Measurements from ENCODE around the gene OCLN. TPM values are rescaled to one million over a fixed set of nuclear protein-coding genes. Genes with fewer than 3 reads are reported as not detected.

The OCLN gene
- total RNA-seq, 4 donors from 2014 or later, result 74.9 to 112 (median 92.4) TPM

GRCh38 chr5:69504036-69504435 is 11.4 kb downstream of the OCLN start:
- WGBS, 2 donors (ENCODE audit: low coverage in 1 of 2), result 90 to 92% methylated on average over 1 to 2 of the region's 2 CpGs
- intact Hi-C loops (cut with DNase I; ENCODE audit: low total_unique reads) (no loop called here), in situ Hi-C loops (cut with MboI; ENCODE audit: low pct_ligation_motif_present in 1 of 4, low pct_unique_long_range_greater_than_20kb in 1 of 4, low sequenced_read_pairs in 3 of 4) (no loop called here)
- DNase-seq, result no peak
- TF ChIP-seq CTCF (IDR thresholded peaks at IDR 0.05) (no peak), POLR2A (IDR thresholded peaks at IDR 0.05) (no peak), EP300 (IDR thresholded peaks at IDR 0.05; ENCODE audit: low read depth) (no peak), POLR2AphosphoS5 (IDR thresholded peaks at IDR 0.05) (no peak)
- Histone ChIP-seq H3K27ac (no peak overlapping the region), H3K4me3 (no peak overlapping the region), H3K36me3 (no peaks in the 10 kb centered on the region), H3K4me1 (peaks cover 0 to 35% (median 11%) of the 10 kb centered on the region in 4 donors), H3K9me3 (no peaks in the 10 kb centered on the region), H3K27me3 (peaks cover 4% of the 10 kb centered on the region)

- no peak overlapping the region for H3K4me3 ChIP-seq
- no peak for DNase-seq
- TF ChIP-seq POLR2AphosphoS5 (IDR thresholded peaks at IDR 0.05) (no peak), CTCF (IDR thresholded peaks at IDR 0.05) (no peak), EP300 (IDR thresholded peaks at IDR 0.05; ENCODE audit: low read depth) (no peak), POLR2A (IDR thresholded peaks at IDR 0.05) (no peak)
- H3K36me3 ChIP-seq, result no peaks in the 10 kb centered on the region
- H3K27me3 ChIP-seq, result peaks cover 4% of the 10 kb centered on the region
- WGBS, 2 donors (ENCODE audit: low coverage in 1 of 2), result 87 to 100% methylated on average over 1 of the region's 1 CpG
- in situ Hi-C loops (cut with MboI; ENCODE audit: low pct_ligation_motif_present in 1 of 4, low pct_unique_long_range_greater_than_20kb in 1 of 4, low sequenced_read_pairs in 3 of 4), result no loop called here
- peaks cover 0 to 25% (median 6%) of the 10 kb centered on the region in 4 donors for H3K4me1 ChIP-seq
- intact Hi-C loops (cut with DNase I; ENCODE audit: low total_unique reads), result no loop called here
- H3K27ac ChIP-seq, result no peak overlapping the region
- no peaks in the 10 kb centered on the region for H3K9me3 ChIP-seq
Measured at GRCh38 chr5:69505306-69505705, 12.7 kb downstream of the OCLN start.

GRCh38 chr5:69509212-69509611 is 16.6 kb downstream of the OCLN start:
- in situ Hi-C loops (cut with MboI; ENCODE audit: low pct_ligation_motif_present in 1 of 4, low pct_unique_long_range_greater_than_20kb in 1 of 4, low sequenced_read_pairs in 3 of 4), result no loop called here
- TF ChIP-seq EP300 (IDR thresholded peaks at IDR 0.05; ENCODE audit: low read depth) (no peak), CTCF (IDR thresholded peaks at IDR 0.05) (no peak)
- Histone ChIP-seq H3K27ac (no peak overlapping the region), H3K9me3 (no peaks in the 10 kb centered on the region), H3K4me1 (no peaks in the 10 kb centered on the region), H3K36me3 (no peaks in the 10 kb centered on the region), H3K27me3 (no peaks in the 10 kb centered on the region), H3K4me3 (no peak overlapping the region)
- intact Hi-C loops (cut with DNase I; ENCODE audit: low total_unique reads), result no loop called here
- no peak for DNase-seq
- 92% methylated on average over 6 of the region's 6 CpGs; no CpG with 5 or more reads in 1 of the 2 donors for WGBS, 2 donors (ENCODE audit: low coverage in 1 of 2)

GRCh38 chr5:69510694-69511093 is 18.1 kb downstream of the OCLN start:
- WGBS, 2 donors (ENCODE audit: low coverage in 1 of 2), result 81 to 83% methylated on average over 2 of the region's 2 CpGs
- intact Hi-C loops (cut with DNase I; ENCODE audit: low total_unique reads), result no loop called here
- no peak for DNase-seq
- Histone ChIP-seq H3K27ac (no peak overlapping the region), H3K4me3 (no peak overlapping the region), H3K27me3 (no peaks in the 10 kb centered on the region), H3K36me3 (no peaks in the 10 kb centered on the region), H3K9me3 (no peaks in the 10 kb centered on the region), H3K4me1 (no peaks in the 10 kb centered on the region)
- in situ Hi-C loops (cut with MboI; ENCODE audit: low pct_ligation_motif_present in 1 of 4, low pct_unique_long_range_greater_than_20kb in 1 of 4, low sequenced_read_pairs in 3 of 4), result no loop called here
- TF ChIP-seq POLR2AphosphoS5 (IDR thresholded peaks at IDR 0.05) (no peak), CTCF (IDR thresholded peaks at IDR 0.05) (no peak), POLR2A (IDR thresholded peaks at IDR 0.05) (no peak), EP300 (IDR thresholded peaks at IDR 0.05; ENCODE audit: low read depth) (no peak)
